Measurements from ENCODE around the gene GHRHR.

- TF ChIP-seq CTCF (conservative IDR thresholded peaks at IDR 0.05) (no peak), EZH2 (IDR thresholded peaks at IDR 0.05; ENCODE audit: low read depth) (no peak)
These were observed 51.1 kb downstream of the GHRHR start for GRCh38 chr7:31014826-31015225.

Measured in PC-9 (cell line).